Activated T-helper 9 cell treated with anti-CD3 and anti-CD28 coated beads, Interleukin-2, amount 50 U/mL, for 16 hours (primary cell): Measurements from ENCODE around the gene C15orf40.
"Not testable (repeated sequence)": the region's sequence is repeated elsewhere in the genome, so short reads cannot be mapped to it uniquely, and the experiment has no call there.

Experiments used
- DNase-seq: peaks from one replicate; pipeline ENCODE4 v3.0.0-alpha.2; 2020; ENCODE audit warnings: low read depth

The C15orf40 gene

GRCh38 chr15:83011271-83012075 is at the start of gene C15orf40:
Gene C15orf40 (minus strand): TSS chr15:83011639. CDS start chr15:83011607, 32 bp downstream.
- peak; percentile 74 for DNase-seq

- no peak for DNase-seq
These were observed 46.4 kb upstream of the C15orf40 start for GRCh38 chr15:83057696-83058376.

GRCh38 chr15:83057002-83057401 is 45.6 kb upstream of the C15orf40 start:
- DNase-seq: no peak

DNA sequence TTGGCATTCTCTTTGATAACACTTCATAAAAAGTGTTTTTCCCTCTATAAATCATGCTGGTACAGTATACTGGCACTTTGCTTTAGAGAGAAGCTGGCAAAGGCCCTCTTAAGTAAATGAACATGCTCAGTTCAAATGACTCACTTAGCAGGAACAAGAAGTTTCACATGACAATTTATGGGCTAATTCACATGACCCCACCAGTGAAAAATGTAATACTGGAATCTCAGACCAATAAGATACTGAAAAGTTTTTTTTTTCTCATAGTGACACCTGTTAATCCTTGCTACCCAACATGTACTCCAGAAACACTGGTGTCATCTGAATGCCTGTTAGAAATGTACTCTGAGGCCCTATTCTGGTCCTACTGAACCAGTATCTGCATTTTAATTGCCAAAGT is 41.7 kb upstream of the C15orf40 start:
- DNase-seq: no peak

- no peak for DNase-seq
These were observed 35.2 kb upstream of the C15orf40 start for GRCh38 chr15:83046558-83047127.

DNA sequence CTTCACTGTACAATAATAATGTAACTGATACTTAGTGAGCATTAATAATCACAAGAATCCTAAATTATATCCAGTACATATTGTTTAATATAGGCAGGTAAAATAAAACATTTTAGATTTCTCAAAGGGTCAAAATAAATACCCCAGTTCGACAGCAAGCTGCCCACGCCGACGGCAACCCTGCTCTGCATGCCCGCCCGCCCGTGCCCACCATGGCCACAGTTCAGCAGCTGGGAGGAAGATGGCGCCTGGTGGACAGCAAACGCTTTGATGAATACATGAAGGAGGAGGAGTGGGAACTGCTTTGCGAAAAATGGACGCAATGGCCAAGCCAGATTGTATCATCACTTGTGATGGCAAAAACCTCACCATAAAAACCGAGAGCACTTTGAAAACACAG is 32.7 kb upstream of the C15orf40 start:
- DNase-seq: no peak

DNA sequence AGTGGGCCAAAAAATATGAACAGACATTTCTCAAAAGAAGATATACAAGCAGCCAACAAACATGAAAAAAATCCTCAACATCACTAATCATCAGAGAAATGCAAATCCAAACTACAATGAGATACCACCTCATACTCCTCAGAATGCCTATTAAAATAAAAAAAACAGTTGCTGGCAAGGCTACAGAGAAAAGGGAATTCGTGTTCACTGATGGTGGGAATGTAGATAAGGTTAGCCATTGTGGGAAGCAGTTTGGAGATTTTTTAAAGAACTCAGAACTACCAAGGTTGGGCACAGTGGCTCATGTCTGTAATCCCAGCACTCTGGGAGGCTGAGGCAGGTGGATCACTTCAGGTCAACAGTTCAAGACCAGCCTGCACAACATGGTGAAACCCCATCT is 27.8 kb upstream of the C15orf40 start:
- DNase-seq: no peak

DNA sequence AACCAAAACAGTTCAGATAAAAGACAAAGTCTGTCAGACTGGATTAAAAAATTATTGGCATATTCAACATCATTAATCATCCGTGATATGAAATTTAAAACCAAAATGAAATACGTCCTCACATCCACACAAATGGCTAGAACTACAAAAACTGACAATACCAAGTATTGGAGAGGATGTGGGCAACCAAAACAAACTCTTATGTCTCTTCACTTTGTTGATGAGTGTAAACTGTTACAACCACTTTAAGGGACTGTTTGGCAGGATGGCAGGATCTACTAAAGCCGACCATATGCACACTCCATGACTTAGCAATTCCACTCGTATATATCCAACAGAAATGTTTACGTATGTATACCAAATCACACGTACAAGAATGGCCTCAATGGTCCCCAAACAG is 24.8 kb upstream of the C15orf40 start:
- no peak for DNase-seq

DNA sequence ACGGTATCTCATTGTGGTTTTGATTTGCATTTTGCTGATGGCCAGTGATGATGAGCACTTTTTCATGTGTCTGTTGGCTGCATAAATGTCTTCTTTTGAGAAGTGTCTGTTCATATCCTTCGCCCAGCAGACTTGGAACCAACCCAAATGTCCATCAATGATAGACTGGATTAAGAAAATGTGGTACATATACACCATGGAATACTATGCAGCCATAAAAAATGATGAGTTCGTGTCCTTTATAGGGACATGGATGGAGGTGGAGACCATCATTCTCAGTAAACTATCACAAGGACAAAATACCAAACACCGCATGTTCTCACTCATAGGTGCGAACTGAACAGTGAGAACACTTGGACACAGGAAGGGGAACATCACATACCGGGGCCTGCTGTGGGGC is 19.8 kb upstream of the C15orf40 start:
- not testable (repeated sequence) for DNase-seq

GRCh38 chr15:83030021-83030420 is 18.6 kb upstream of the C15orf40 start:
- no peak for DNase-seq

GRCh38 chr15:83018436-83018835 is 7.0 kb upstream of the C15orf40 start:
- DNase-seq: no peak

DNA sequence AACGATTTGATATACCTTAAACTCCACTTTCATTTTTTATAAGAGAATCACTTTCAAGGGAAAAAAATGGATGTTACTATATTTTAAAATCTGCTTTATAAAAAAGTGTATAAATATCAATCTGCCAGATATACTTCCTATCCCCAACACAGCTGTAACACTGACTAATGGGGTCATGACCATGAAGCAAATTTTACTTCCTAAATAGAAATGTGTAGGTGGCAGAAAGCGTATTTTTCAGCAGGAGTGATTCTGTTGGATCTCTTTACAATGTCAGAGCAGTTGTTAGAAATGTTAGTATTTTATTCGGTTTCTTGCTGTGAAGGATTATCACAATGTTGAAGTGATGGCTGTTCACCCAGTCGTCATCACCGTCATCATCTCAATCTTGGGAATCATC is 5.5 kb upstream of the C15orf40 start:
- no peak for DNase-seq

- no peak for DNase-seq
These were observed 3.9 kb upstream of the C15orf40 start for GRCh38 chr15:83015361-83015760.

- no peak for DNase-seq
These were observed 2.8 kb upstream of the C15orf40 start for GRCh38 chr15:83014205-83014653.

GRCh38 chr15:83012636-83013035 is 1.2 kb upstream of the C15orf40 start:
- DNase-seq: no peak

GRCh38 chr15:83012076-83012426 is 612 bp upstream of the C15orf40 start:
- no peak for DNase-seq

GRCh38 chr15:83010709-83011270 is 649 bp downstream of the C15orf40 start:
- DNase-seq: peak; percentile 59

DNA sequence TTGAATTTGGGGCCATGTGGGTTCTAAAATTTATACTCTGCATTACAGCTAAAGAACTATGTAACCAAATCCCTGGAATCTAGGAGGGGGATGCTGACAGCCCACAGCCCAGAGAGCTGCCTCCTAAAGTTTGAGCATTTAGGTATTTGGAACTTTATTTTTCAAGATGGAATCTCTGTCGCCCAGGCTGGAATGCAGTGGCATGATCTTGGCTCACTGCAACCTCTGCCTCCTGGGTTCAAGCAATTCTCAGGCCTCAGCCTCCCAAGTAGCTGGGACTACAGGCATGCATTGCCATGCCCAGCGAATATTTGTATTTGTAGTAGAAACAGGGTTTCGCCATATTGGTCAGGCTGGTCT is 10.8 kb downstream of the C15orf40 start:
- not testable (repeated sequence) for DNase-seq

DNA sequence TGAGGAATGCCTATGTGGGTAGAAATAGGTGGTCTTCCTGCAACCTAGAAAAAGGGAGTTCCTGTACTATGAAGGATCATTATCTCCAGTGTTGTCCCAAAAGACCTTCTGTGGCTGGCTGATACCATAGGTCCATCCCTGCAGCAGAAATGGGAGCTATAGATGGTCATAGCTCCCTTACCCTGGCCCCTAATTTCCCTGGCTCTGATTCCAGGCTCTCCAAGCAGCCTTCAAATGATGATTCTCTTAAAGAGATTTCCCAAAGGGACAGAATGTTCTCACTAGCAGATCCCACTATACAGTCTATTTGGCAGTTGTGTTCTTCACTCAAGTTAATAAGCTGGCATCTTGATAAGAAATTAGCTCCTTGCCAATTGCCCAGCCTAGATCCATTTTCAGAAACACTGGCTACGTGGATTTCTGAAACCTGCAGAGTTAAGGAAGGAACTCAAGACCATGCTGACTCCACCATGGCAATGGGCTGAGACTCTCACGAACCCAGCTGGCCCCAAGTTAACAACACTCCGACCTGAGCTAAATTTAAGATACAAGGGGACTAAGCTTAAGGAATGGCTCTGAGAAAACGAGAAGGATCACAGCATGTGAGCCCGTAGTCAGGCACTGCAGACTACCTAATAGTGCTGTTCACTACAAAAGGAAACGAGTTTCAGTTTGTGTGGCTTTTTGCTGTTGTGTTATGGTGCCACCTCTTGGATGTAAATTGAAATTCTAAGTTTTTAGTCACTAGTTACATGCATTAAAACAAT is 11.4 kb downstream of the C15orf40 start:
- no peak for DNase-seq

DNA sequence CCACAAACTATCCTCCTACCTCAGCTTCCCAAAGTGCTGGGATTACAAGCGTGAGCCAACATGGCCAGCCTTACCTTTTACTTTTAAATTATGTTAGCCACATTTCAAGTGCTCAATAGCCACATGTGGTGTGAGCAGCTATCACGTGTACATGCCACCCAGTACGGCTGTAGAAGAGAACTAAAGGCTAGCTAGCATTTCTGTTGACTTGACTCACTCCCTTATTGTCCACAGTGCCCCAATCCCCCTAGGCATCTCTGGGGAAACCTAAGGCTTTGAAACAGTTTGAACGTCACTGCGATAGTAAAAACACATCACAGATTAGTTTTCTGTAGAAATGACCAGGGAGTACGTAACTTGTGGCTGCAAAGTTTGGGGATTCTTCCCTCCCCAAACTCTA is 12.0 kb downstream of the C15orf40 start:
- no peak for DNase-seq

- no peak for DNase-seq
These were observed 15.5 kb downstream of the C15orf40 start for GRCh38 chr15:82995938-82996337.

DNA sequence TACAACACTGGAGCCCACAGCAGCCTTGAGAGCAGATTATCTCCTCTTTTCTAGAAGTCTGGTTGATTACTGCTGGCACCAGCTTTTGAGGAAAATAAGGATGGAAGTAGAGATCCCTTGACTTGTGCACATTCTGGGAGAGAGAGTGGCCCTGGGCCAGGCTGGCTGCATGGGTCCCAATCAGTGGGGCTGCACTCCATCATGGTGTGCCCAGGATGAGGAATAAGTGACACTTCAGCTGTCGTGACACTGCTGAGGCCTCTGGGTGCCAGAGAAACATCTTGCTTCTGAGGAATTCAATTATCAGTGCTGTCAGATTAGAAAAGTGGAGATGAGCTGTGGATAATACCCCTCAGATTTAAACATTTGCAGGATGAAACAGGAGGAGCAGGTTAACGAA is 16.4 kb downstream of the C15orf40 start:
- no peak for DNase-seq
